NCI-H146 treated with DMSO at 0.1 percent for 48 hours (cell line): ENCODE results near the gene HAND2.

Source experiments
- DNase-seq: peaks from one replicate; lab custom pipeline; 2025; ENCODE audit not compliant: unreplicated experiment; lab: John Stamatoyannopoulos, UW

Gene HAND2

GRCh38 chr4:173529477-173530325 is at the start of gene HAND2:
Gene HAND2 (minus strand): TSS chr4:173530229. CDS start chr4:173529289, 940 bp downstream.
- DNase-seq = no peak

DNA sequence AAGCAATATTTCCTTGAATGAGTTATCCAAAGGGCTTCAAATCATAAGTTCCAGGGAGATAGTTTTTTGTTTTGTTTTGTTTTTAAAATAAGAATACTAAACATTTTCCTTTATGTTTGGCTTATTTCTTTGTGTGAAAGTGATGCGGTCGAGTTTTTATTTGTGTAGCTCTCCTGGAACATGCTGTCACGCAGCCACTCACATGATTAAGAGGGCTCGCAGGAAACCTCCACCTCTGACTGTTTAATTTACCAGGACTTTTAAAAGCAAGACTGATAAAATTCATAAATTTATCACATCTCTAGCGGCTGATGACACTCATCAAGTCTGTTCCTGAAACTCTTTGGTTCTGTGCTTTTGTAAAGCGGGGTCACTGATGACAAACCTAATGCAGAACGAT is 48.9 kb upstream of the HAND2 start:
- DNase-seq = no peak

DNA sequence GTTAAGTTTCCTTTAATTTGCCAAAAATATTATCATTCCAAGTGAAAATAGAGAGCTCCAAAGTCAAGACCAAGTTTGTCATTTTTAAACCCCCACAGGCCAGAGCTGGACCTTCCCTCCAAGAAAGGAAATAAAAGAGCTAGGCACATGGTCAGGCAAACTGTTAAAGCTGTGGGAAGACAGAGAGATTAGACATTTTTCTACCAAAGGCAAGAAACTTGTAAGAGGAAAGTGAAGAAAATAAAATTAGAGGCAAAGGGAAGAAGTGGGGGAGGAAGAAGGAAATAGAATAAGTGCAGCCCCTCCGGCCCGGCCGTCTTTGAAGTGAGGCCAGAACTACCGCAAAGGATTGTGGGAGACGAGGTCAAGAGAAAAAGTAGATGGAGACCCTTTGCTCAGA is 47.9 kb upstream of the HAND2 start:
- no peak for DNase-seq

DNA sequence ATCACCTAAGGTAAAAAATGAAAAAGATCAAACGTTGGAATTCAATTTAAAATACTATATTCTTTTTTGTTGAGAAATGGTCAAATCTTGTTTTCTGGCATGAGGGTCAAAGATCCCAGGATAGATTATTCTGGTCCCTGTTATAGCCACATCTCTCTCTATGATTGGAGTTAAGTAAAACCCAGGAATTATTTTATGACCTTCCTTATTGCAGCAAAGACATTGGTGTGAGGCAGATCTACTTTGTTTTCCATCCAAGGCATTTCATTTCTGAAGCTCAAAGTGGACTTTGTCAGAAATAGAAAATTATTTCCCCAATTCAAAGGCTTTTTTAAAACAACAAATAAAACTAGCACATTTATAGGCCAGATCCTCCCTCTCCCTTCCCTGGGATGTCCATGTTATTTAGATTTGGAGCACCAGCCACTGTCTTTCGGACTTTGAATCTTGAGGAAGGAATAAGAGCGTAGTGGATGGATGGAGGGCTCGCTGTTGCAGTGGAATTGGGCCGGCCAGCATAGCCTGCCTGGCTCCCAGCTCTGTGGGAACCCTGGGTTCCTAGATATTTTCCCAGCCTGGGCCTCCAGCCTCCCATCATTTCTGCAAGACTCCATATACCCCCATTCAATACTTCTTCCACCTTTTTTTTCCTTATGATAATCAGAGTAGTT is 45.6 kb upstream of the HAND2 start:
- no peak for DNase-seq

DNA sequence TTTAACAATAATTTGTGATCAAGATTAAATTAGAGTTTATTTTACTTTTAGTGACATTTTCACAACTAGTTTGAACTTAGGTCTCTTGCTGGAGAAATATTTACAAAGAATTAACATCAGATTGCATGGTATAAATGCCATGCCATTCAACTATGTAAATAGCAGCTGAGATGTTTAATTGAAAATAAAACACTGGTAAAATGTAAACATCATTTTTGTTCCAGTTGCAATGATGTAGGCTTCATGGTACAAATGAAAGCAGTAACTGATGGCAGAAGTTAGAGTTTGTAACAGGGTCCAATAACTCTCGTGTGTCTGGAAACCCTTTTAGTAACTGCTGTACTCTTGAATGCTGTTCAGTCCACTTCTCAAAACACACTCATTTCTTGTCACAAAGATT is 43.7 kb upstream of the HAND2 start:
- no peak for DNase-seq

DNA sequence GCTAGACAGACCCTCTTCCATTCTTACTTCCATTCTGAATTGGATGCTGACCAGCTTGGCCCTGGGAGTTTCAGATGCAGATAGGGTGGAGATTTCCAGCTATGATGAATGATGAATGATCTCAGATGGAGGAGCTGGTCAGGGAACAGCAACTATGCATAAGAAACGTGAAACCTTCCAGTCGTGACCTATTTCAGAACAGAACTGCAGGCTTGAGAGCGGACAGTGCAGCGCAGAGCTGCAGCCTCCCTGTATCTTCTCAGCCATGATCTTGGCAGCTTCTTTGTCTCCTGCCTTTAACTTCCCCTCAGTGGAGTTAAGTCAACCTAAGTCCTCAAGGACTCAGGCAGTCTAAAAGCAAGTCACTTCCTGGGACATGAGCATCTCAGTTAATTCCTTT is 43.3 kb upstream of the HAND2 start:
- no peak for DNase-seq

GRCh38 chr4:173572493-173573129 is 42.6 kb upstream of the HAND2 start:
- DNase-seq = no peak

DNA sequence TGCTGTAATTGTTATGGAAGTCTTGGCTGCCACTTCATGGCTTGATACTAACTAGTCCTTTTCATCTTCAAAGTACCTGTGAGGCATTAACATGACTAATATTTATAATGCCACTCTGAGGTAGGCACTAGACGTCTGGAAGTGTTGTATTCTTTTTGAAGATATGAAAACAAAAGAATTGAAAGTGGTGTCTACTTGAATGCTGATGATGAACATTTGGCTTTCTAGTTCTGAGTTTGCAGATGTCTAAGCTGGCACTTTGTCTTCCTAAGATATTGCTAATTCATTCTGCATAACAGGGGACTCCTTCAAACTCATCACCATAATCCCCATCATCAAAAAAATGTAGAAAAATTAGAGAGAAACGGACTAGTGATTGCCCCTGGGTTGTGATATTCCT is 41.6 kb upstream of the HAND2 start:
- no peak for DNase-seq

GRCh38 chr4:173565281-173565680 is 35.3 kb upstream of the HAND2 start:
- DNase-seq = no peak

DNA sequence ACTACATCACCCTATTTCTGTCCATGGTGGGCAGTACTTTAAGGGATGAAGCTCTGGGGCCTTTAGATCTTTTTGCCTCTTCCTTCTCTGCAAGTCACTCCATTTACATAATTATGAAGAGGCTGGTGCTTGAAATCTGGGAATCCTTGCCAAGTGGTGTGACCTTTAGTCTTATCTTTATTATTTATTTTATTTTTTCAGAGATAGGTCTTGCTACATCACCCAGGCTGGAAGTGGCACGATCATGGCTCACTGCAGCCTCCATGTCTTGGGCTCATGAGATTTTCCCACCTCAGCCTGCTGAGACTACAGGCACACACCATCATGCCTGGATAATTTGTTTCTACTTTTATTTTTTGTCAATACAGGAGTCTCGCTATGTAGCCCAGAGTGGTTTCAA is 34.4 kb upstream of the HAND2 start:
- no peak for DNase-seq

GRCh38 chr4:173560896-173561295 is 30.9 kb upstream of the HAND2 start:
- no peak for DNase-seq

- DNase-seq = no peak
Observed at GRCh38 chr4:173556398-173557131, 26.5 kb upstream of the HAND2 start.

- DNase-seq = no peak
Observed at GRCh38 chr4:173547889-173548288, 17.9 kb upstream of the HAND2 start.

- DNase-seq = no peak
Observed at GRCh38 chr4:173546776-173547175, 16.7 kb upstream of the HAND2 start.

DNA sequence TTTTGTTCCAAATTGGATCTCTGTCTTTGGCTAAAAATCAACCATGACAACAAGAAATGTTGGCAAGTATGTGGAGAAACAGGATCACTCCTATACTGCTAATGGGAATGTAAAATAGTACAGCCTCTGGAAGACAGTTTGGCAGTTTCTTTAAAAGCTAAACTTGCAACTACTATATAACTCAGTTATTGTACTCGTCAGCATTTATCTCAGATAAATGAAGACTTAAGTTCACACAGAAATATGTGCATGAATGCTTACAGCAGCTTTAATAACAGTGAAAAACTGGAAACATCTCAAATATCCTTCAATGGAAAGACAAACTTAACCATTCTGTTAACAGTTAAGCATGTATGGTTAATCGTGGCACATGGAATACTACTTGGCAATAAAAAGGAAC is 15.4 kb upstream of the HAND2 start:
- no peak for DNase-seq

DNA sequence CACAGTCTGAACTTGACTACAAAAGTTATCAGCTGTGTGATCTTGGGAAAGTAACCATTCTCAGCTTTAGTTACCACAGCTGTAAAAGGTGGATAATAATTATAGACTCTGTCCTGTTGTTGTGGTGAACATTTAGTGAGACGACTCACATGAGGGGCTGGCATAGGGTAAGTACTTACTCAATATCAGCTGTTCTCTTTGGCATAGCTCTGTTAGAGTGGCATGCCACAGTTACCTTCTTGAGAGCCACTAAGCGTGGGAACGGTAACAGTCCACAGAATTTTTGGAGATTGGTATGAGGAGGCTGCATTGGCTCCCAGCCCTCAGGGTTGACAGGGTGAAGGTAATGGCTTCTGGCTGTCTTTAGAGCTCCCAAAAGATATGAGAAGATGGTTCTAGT is 13.2 kb upstream of the HAND2 start:
- DNase-seq = no peak

DNA sequence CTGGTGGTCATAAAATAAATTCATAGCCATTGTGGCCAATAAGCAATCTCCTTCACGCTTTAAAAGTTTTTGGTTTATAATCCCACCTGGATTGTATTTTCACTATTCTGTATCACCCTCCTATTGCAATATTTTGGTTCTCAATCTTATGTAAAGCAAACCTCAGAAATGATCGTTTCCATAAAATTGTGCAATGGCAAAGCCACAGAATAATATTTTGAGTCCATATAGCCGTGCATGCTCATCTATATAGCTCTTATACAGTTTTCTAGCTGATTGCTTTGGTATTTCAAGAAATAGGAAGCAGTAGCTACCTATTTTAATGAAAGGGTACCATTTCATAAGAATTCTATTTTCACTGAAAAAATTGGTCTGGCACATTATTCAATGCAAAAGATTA is 10.0 kb upstream of the HAND2 start:
- no peak for DNase-seq

GRCh38 chr4:173538909-173539445 is 8.9 kb upstream of the HAND2 start:
- no peak for DNase-seq

GRCh38 chr4:173538148-173538908 is 8.3 kb upstream of the HAND2 start:
- peak; percentile 1 for DNase-seq

GRCh38 chr4:173537613-173538147 is 7.7 kb upstream of the HAND2 start:
- no peak for DNase-seq
